GM21423 (cell line): ENCODE data around the gene KIF22.
"Not testable (repeated sequence)": the region's sequence is repeated elsewhere in the genome, so short reads cannot be mapped to it uniquely, and the experiment has no call there.

Source experiments
- ATAC-seq: cut with Tn5 transposase; IDR thresholded peaks from one replicate; pipeline ENCODE4 v1.9.1; 2021; ENCODE audit warnings: mild to moderate bottlenecking, moderate library complexity; ENCODE audit not compliant: unreplicated experiment

KIF22 gene

GRCh38 chr16:29790183-29790948, at the start of gene KIF22:
Gene KIF22, plus strand, starts transcription at chr16:29790751. Its CDS starts 9 bp downstream, at chr16:29790760.
- peak; percentile 90 for ATAC-seq

DNA sequence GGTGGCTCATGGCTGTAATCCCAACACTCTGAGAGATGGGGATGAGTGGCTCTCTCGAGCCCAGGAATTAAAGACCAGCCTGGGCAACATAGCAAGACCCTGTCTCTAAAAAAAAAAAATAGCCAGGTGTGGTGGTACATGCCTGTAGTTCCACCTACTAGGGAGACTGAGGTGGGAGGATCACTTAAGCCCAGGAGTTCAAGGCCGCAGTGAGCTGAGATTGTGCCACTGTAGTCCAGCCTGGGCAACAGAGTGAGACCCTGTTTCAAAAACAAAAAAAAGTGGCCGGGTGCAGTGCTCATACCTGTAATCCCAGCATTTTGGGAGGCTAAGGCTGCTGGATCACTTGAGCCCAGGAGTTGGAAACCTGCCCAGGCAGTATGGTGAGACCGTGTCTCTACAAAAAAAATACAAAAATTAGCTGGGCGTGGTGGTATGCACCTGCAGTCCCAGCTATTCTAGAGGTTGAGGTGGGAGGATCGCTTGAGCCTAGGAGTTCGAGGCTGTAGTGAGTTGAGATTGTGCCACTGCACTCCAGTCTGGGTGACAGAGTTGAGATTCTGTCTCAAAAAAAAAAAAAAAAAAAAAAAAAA, 47.8 kb upstream of the KIF22 start:
- no peak for ATAC-seq

- no peak for ATAC-seq
Observed at GRCh38 chr16:29743475-29743826, 47.1 kb upstream of the KIF22 start.

DNA sequence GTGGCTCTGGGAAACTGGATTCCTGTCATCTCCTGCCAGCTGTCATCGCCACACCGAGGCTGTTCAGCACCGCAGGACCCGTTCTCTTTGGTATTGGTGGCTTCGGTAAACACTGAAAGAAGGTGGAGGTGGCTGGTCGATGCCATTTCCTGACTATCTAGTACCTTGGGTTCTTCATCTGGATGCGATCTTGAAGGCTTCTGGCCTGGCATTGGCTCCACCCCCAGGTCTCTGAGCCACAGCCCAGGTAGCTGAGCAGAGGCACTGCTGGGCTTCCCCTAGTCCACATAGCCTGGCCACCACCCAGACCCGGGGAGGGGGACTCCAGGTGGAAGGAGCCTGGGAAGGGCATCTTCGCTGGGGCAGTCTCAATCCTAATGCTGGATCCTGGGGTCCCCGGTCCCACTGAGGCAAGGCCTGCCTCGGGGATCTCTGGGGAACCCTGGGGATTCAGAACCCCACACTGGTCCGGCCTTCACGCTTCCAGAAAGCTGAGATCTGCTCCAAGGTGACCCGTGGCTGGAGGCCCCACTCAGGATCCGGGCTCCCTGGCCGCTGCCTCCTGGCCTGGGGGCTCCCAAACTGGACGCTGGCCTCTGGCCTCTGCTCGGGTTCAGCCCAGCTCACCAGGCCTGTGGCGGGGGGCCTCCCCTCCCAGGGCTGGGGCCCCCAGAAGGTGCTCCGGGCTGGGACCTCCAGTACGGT, 46.6 kb upstream of the KIF22 start:
- ATAC-seq: no peak

DNA sequence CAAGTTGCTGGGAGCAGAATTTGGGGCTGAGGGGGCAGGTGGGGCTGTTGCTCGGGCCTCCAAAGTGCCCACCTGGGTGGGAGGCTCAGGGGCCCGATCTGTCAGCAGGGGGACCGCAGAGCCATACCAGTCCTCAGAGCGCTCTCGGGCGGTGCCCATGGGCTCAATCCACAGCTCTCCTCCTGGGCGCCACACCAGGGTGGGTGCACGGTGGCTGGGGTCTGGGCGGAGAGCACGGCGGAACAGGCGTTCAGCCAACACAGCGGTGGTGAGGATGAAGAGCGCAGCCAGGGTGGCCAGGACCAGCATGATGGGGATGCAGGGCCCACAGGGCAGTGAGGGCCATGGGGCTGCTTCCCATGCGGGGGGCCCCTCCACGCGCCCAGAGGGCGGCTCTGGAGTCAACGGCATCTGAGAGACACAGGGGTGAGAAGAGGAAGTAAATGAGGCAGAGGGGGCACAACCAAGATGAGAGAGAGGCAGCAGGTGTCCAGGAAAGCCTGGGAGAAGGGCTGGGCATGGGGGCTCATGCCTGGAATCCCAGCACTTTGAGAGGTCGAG, 45.9 kb upstream of the KIF22 start:
- no peak for ATAC-seq

GRCh38 chr16:29745121-29745852, 45.3 kb upstream of the KIF22 start:
- ATAC-seq: peak; percentile 38

GRCh38 chr16:29745853-29746345, 44.7 kb upstream of the KIF22 start, which contains the start of gene C16orf54:
Gene C16orf54, minus strand, starts transcription at chr16:29745990. Its CDS starts 1,039 bp downstream, at chr16:29744951.
- peak; percentile 78 for ATAC-seq

GRCh38 chr16:29746518-29746917, 44.0 kb upstream of the KIF22 start:
- ATAC-seq: not testable (repeated sequence)

DNA sequence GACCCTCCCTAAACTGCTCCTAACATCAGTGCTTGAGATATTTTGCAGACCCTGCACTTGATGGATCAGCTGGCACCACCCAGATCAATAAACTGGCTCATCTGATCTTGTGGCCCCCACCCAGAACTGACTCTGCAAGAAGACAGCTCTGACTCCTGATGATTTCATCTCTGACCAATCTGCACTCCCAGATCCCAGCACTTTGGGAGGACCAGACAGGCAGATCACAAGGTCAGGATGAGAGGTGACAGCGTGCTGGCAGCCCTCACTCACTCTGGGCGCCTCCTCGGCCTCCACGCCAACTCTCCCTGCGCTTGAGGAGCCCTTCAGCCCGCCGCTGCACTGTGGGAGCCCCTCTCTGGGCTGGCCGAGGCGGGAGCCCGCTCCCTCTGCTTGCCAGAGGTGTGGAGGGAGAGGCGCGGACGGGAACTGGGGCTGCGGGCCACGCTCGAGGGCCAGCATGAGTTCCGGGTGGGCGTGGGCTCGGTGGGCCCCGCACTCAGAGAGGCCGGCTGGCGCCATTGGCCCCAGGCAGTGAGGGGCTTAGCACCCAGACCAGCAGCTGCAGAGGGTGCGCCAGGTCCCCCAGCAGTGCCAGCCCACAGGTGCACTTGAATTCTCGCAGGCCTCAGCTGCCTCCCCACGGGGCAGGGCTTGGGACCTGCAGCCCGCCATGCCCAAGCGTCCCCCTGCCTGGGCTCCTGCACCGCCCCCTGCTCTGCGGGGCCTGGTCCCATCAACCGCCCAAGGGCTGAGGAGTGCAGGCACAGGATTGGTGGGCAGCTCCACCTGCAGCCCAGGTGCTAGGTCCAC, 42.4 kb upstream of the KIF22 start:
- ATAC-seq: no peak

GRCh38 chr16:29748760-29749149, 41.8 kb upstream of the KIF22 start:
- not testable (repeated sequence) for ATAC-seq

GRCh38 chr16:29753516-29753915, 37.0 kb upstream of the KIF22 start:
- ATAC-seq: no peak

GRCh38 chr16:29756654-29757053, 33.9 kb upstream of the KIF22 start:
- no peak for ATAC-seq

- ATAC-seq: not testable (repeated sequence)
Observed at GRCh38 chr16:29757086-29757485, 33.5 kb upstream of the KIF22 start.

DNA sequence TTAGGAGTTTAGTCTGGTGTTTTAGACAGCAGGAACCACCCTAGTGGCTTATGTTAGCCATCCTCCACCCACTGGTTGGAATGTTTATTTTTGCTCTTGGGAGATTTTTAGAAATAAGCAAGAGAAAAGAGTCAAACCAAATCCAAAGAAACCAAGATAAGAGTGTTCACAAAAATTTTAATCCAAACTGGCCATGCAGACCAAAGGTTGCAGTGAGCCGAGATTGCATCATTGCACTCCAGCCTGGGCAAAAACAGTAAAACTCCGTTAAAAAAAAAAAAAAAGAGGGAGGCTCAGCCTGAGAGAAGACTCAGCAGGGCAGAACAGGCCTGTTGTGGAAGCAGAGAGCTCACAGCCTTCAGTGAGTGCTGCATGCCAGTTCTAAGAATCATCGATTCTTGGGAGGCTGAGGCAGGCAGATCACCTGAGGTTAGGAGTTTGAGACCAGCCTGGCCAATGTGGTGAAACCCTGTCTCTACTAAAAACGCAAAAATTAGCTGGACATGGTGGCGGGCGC, 32.5 kb upstream of the KIF22 start:
- no peak for ATAC-seq

DNA sequence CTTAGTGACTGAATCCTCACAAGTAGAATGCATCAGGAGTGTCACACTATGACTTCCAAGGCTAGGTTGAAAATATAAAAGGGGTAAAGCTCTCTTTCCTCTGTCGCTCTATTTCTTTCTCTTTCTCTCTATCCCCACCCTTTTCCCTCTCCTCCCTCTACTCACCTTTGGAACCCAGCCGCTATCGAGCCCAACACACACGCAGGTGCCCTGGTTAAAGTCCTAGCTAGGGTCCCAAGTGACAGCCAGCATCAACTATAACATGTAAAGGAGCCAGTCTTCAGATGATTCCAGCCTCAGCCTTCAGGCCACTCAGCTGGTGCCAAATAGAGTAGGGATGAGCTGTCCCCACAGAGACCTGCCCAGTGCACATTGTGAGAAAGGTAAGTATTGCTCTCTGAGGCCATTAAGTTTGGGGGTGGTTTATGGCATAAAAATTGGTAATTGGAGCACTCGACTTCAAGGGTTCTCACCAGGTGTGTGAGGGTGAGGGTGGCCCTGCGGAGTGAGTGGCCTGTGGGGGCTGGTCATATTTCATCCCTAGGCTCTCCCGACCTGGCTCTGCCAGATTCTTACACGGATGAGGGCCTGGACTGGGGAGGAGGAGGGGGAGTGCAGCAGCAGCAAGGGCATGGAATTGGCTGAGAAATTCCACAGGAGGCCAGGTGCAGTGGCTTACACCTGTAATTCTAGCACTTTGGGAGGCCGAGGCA, 29.8 kb upstream of the KIF22 start:
- no peak for ATAC-seq

DNA sequence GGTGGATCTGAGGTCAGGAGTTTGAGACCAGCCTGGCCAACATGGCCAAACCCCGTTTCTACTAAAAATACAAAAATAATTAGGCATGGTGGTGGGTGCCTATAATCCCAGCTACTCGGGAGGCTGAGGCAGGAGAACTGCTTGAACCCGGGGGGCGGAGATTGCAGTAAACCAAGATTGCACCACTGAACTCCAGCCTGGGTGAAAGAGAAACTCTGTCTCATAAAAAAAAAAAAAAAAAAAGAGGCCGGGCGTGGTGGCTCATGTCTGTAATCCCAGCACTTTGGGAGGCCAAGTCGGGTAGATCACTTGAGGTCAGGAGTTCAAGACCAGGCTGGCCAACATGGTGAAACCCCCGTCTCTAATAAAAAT, 29.3 kb upstream of the KIF22 start:
- ATAC-seq: not testable (repeated sequence)

- no peak for ATAC-seq
Observed at GRCh38 chr16:29761882-29762281, 28.7 kb upstream of the KIF22 start.

- no peak for ATAC-seq
Observed at GRCh38 chr16:29763326-29763725, 27.2 kb upstream of the KIF22 start.
